GM19328 (cell line): ENCODE data around the gene IRGC.
"Not testable (repeated sequence)": the region's sequence is repeated elsewhere in the genome, so short reads cannot be mapped to it uniquely, and the experiment has no call there.

Experiments used
- ATAC-seq: cut with Tn5 transposase; IDR thresholded peaks from one replicate; pipeline ENCODE4 v1.9.1; 2021; ENCODE audit warnings: mild to moderate bottlenecking, moderate library complexity; ENCODE audit not compliant: unreplicated experiment

Gene IRGC

GRCh38 chr19:43751466-43752220, 35.8 kb downstream of the IRGC start:
- no peak for ATAC-seq

- no peak for ATAC-seq
Measured at GRCh38 chr19:43752287-43752875, 36.5 kb downstream of the IRGC start.

GRCh38 chr19:43754253-43754502, 38.3 kb downstream of the IRGC start:
- no peak for ATAC-seq

GRCh38 chr19:43754503-43755255, 38.8 kb downstream of the IRGC start, which contains the start of gene SMG9:
TSS of gene SMG9 (minus strand) at chr19:43754962. CDS start at chr19:43750741, 4,221 bp downstream.
- ATAC-seq, result peak; percentile 66

- no peak for ATAC-seq
Measured at GRCh38 chr19:43755256-43755801, 39.5 kb downstream of the IRGC start.

GRCh38 chr19:43759515-43759914, 43.6 kb downstream of the IRGC start:
- ATAC-seq, result no peak

GRCh38 chr19:43760941-43761340, 45.1 kb downstream of the IRGC start:
- ATAC-seq, result no peak

- no peak for ATAC-seq
Measured at GRCh38 chr19:43762814-43763213, 46.9 kb downstream of the IRGC start.

- no peak for ATAC-seq
Measured at GRCh38 chr19:43763473-43763939, 47.6 kb downstream of the IRGC start.

GRCh38 chr19:43764684-43765083, 48.8 kb downstream of the IRGC start:
- not testable (repeated sequence) for ATAC-seq

GRCh38 chr19:43765109-43765876, 49.4 kb downstream of the IRGC start:
- peak; percentile 61 for ATAC-seq

GRCh38 chr19:43766755-43767043, 50.8 kb downstream of the IRGC start:
- ATAC-seq, result no peak

- ATAC-seq, result no peak
Measured at GRCh38 chr19:43767316-43767715, 51.4 kb downstream of the IRGC start.

- ATAC-seq, result no peak
Measured at GRCh38 chr19:43767818-43768217, 51.9 kb downstream of the IRGC start.

- no peak for ATAC-seq
Measured at GRCh38 chr19:43768273-43769050, 52.6 kb downstream of the IRGC start.

- no peak for ATAC-seq
Measured at GRCh38 chr19:43769256-43769655, 53.4 kb downstream of the IRGC start.
